HG03280 (cell line): ENCODE data around the gene NDUFA7.
"Not testable (repeated sequence)": the region's sequence is repeated elsewhere in the genome, so short reads cannot be mapped to it uniquely, and the experiment has no call there.

Experiments
- ATAC-seq: cut with Tn5 transposase; IDR thresholded peaks from one replicate; pipeline ENCODE4 v1.9.1; 2021; ENCODE audit warnings: mild to moderate bottlenecking, moderate library complexity; ENCODE audit not compliant: unreplicated experiment

NDUFA7 gene

GRCh38 chr19:8269724-8270123, 51.5 kb downstream of the NDUFA7 start:
- ATAC-seq = no peak

- ATAC-seq = no peak
Measured at GRCh38 chr19:8265872-8266271, 55.3 kb downstream of the NDUFA7 start.

- not testable (repeated sequence) for ATAC-seq
Measured at GRCh38 chr19:8264248-8264647, 56.9 kb downstream of the NDUFA7 start.

- no peak for ATAC-seq
Measured at GRCh38 chr19:8262431-8262830, 58.7 kb downstream of the NDUFA7 start.

- no peak for ATAC-seq
Measured at GRCh38 chr19:8261881-8262280, 59.3 kb downstream of the NDUFA7 start.

GRCh38 chr19:8261347-8261746, 59.8 kb downstream of the NDUFA7 start:
- no peak for ATAC-seq
